A549 treated with CORT108297 at 1 μM for 4 hours (cell line): ENCODE results near the gene KATNAL1. TPM values are rescaled to one million over a fixed set of nuclear protein-coding genes. Genes with fewer than 3 reads are reported as not detected.

Experiments used
- total RNA-seq: library from RNA; stranded (reverse); fragments of 200-300 nt; extraction: Qiagen RNA extraction; gene quantifications from 5 replicates; pipeline ENCODE4 v1.2.3, GENCODE V29; 2022

KATNAL1 gene
- total RNA-seq: 4.4 to 7.9 TPM (median 6.4 TPM) in 5 replicates

GRCh38 chr13:30307194-30307970 lies at the start of gene KATNAL1:
KATNAL1 (minus strand) TSS chr13:30307551; CDS start chr13:30283777, 23,774 bp downstream.

Other genes starting within 250 kb of the KATNAL1 start
- not detected in 5 replicates for gene UBE2L5, start 114.9 kb upstream of the KATNAL1 start, total RNA-seq
- 491 to 757 TPM (median 541 TPM) in 5 replicates for gene HMGB1, start 158.4 kb upstream of the KATNAL1 start, total RNA-seq